Colonic mucosa (tissue), 4 donors: ENCODE measurements around the gene ICA1. TPM values are rescaled to one million over a fixed set of nuclear protein-coding genes. Genes with fewer than 3 reads are reported as not detected.
A peak's percentile ranks its signal among the peaks of the same experiment; 100 is the strongest.

Experiments
- DNase-seq: peaks from one replicate; pipeline ENCODE4 v3.0.0-alpha.2; 2020
- H3K27ac ChIP-seq: fragments of 200-600 bp; one replicate; pipeline ENCODE4 v1.8.0; 2021
- H3K27me3 ChIP-seq: fragments of 200-600 bp; one replicate; pipeline ENCODE4 v1.8.0; 2021
- H3K36me3 ChIP-seq: fragments of 200-600 bp; one replicate; pipeline ENCODE4 v1.8.0; 2021
- H3K4me1 ChIP-seq: fragments of 200-600 bp; one replicate; pipeline ENCODE4 v1.8.0; 2021; ENCODE audit warnings: mild to moderate bottlenecking
- H3K4me3 ChIP-seq: fragments of 200-600 bp; one replicate; pipeline ENCODE4 v1.8.0; 2021
- H3K9ac ChIP-seq, 2 donors: one replicate each; pipeline ENCODE4 v1.7.0; 2013; ENCODE audit warnings: control low read depth in 2 of 2, low read depth in 2 of 2, low read length in 2 of 2
- H3K9me3 ChIP-seq: fragments of 200-600 bp; one replicate; pipeline ENCODE4 v1.8.0; 2021
- intact Hi-C: fragments of 100-400 bp; cut with DNase I; formaldehyde crosslinking; loops from one replicate; pipeline ENCODE4 v1.14.1; 2022
- total RNA-seq, 2 donors: library from RNA; stranded (reverse); fragmentation: NEBNext Ultra II Directional in 1 of 2; extraction: Animal tissue kit (Norgen Biotek cat#: 25700) in 1 of 2; gene quantifications; one replicate each; pipeline ENCODE4 v1.2.1, GENCODE V29; 2021
- TF ChIP-seq, protein P1 (sequence below): fragments of 200-600 bp; IDR thresholded peaks from one replicate; pipeline ENCODE4 v1.8.0; 2022; ENCODE audit warnings: antibody characterized with exemption, mild to moderate bottlenecking
- donor health status: healthy.
- donor health status: DM: no; HTN: no; CAD: no.
- donor health status: DM: no; HTN: no; CAD: no.

Gene ICA1
- total RNA-seq, 2 donors from 2014 or later, result 46.1 to 47.5 TPM

DNA sequence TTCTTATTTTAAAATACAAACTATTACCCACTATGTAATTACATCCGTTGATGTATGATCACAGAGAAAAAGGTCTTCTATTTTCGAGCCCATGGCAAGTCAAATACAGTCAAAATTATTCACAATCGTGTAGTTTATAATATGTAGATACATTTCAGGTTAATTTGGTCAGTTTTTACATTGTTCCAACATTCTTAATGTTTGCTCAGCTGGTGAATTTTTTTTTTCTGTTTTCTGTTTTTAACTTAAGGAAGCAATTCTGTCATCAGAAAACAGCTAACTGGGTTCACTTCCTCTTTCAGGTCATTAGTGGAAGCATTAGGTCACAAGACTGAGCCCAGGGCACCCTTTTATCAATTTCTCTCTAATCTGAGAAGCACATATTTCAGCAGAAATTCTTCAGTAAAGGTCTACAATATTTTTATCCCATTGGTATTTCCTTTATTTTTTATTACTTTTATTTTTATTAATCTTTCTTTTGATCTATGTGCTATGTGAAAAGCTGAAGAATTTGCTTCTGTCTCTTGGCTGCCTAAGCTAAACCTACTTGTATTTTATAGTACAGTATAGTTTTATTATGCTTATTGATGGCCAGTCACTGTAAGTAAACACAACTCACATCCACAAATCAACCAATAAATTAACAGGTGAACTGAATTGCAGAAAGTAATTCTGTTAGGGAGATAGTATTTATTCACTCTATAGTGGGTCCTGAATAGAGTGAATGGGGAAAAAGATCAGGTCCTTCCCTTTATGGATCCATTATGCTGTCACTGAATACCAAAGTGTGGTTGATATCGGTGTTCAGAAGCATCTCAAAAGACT is 84.6 kb downstream of the ICA1 start:
- intact Hi-C loops, result no loop called here
- TF ChIP-seq, protein P1, sequence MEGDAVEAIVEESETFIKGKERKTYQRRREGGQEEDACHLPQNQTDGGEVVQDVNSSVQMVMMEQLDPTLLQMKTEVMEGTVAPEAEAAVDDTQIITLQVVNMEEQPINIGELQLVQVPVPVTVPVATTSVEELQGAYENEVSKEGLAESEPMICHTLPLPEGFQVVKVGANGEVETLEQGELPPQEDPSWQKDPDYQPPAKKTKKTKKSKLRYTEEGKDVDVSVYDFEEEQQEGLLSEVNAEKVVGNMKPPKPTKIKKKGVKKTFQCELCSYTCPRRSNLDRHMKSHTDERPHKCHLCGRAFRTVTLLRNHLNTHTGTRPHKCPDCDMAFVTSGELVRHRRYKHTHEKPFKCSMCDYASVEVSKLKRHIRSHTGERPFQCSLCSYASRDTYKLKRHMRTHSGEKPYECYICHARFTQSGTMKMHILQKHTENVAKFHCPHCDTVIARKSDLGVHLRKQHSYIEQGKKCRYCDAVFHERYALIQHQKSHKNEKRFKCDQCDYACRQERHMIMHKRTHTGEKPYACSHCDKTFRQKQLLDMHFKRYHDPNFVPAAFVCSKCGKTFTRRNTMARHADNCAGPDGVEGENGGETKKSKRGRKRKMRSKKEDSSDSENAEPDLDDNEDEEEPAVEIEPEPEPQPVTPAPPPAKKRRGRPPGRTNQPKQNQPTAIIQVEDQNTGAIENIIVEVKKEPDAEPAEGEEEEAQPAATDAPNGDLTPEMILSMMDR, result no peak
- Histone ChIP-seq H3K9ac (no peak overlapping the region), H3K27ac (peak overlapping the region; percentile 49), H3K4me1 (no peaks in the 10 kb centered on the region), H3K27me3 (no peaks in the 10 kb centered on the region), H3K9me3 (no peaks in the 10 kb centered on the region), H3K36me3 (no peaks in the 10 kb centered on the region), H3K4me3 (no peak overlapping the region)
- no peak for DNase-seq

- no peaks in the 10 kb centered on the region for H3K4me1 ChIP-seq
- no peaks in the 10 kb centered on the region for H3K36me3 ChIP-seq
- H3K27ac ChIP-seq, result peak overlapping the region; percentile 49
- H3K9ac ChIP-seq, result peak overlapping the region; percentile 16 to 45
- TF ChIP-seq, protein P1, result no peak
- no peak overlapping the region for H3K4me3 ChIP-seq
- intact Hi-C loops, result no loop called here
- DNase-seq, result no peak
- H3K9me3 ChIP-seq, result no peaks in the 10 kb centered on the region
- H3K27me3 ChIP-seq, result no peaks in the 10 kb centered on the region
These were observed 85.4 kb downstream of the ICA1 start for GRCh38 chr7:8176370-8177081.

DNA sequence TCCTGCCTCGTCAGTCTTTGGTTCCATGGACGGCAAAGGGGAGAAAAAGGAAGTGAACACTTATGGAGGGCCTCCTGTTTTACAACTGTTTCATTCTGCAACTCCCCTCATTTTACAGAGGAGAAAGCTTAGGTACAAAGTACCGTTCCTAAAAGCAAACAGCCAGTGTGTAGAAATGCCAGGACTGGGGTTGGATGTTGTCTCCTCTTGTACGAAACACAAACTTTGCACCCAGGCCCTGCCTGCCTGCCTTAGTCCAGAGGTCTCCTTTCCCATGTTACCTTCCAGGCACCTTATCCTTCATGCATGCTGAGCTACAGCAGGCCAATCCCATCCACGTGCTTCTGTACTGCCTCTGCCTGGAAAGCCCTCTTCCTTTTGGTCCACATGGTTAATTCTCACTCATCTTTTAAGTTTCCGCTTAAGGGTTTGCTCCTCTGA is 86.0 kb downstream of the ICA1 start:
- H3K4me1 ChIP-seq, result no peaks in the 10 kb centered on the region
- peak overlapping the region; percentile 49 for H3K27ac ChIP-seq
- intact Hi-C loops, result no loop called here
- no peaks in the 10 kb centered on the region for H3K9me3 ChIP-seq
- H3K4me3 ChIP-seq, result no peak overlapping the region
- H3K27me3 ChIP-seq, result no peaks in the 10 kb centered on the region
- H3K9ac ChIP-seq, result no peak overlapping the region
- no peak for DNase-seq
- no peaks in the 10 kb centered on the region for H3K36me3 ChIP-seq
- TF ChIP-seq, protein P1, result no peak

DNA sequence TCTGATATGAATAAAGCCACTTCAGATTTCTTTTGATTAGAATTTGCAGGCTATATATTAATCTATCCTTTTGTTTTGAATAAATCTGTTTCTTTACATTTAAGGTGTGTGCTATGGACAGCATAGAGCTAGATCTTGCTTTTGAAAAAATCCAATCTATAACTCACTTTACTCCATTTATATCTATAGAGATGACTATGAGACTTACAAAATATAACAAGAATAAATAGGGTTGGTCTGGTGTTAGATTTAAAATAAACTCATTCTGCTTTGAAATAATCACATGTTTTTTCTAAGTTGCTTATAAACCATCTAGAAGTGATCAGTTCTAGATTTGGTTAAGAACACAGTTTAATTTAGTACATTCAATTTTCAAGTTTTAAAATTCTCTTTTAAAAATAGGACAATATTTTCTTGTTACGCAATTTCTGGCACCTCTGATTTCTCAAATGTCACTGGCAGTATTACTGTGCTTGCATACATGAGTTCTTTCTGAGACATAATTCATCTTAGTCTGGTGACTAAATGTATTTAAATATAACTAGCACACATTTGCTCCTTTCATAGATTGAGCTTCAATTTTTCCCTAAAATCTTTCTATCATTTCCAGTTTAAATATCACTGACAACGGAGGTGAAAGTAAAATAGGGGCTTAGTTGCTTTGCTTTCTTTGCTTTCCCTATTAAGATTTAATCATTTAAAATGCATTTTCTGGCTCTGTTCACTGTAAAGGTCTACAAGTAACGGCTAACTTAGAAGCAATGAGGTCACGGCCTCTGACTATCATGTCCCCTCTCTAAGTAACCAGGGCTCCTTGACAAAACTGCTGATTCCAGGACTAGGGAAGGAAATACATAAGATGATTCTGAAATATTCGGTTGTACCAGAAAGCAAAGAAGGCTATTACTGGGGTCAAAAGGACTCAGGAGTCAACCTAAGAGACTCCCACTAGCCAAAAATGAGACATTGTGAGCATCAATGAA is 89.3 kb downstream of the ICA1 start:
- intact Hi-C loops, result no loop called here
- TF ChIP-seq, protein P1, result no peak
- H3K27me3 ChIP-seq, result no peaks in the 10 kb centered on the region

GRCh38 chr7:8169171-8169570 is 92.8 kb downstream of the ICA1 start:
- Histone ChIP-seq H3K27me3 (no peaks in the 10 kb centered on the region), H3K27ac (no peak overlapping the region), H3K4me1 (no peaks in the 10 kb centered on the region), H3K36me3 (no peaks in the 10 kb centered on the region), H3K9me3 (no peaks in the 10 kb centered on the region), H3K9ac (no peak overlapping the region), H3K4me3 (no peak overlapping the region)
- DNase-seq, result no peak
- intact Hi-C loops, result no loop called here
- TF ChIP-seq, protein P1, result no peak

More for the DNA sequence above, 89.3 kb downstream of the ICA1 start:
- H3K9ac ChIP-seq, result no peak overlapping the region
- no peak for DNase-seq
- no peak overlapping the region for H3K27ac ChIP-seq
- H3K4me3 ChIP-seq, result no peak overlapping the region
- no peaks in the 10 kb centered on the region for H3K36me3 ChIP-seq
- no peaks in the 10 kb centered on the region for H3K4me1 ChIP-seq
- H3K9me3 ChIP-seq, result no peaks in the 10 kb centered on the region
